ENCODE data around the gene MYRIP. TPM values are rescaled to one million over a fixed set of nuclear protein-coding genes. Genes with fewer than 3 reads are reported as not detected.
"Not testable (repeated sequence)": the region's sequence is repeated elsewhere in the genome, so short reads cannot be mapped to it uniquely, and the experiment has no call there.

MYRIP gene
- polyA plus RNA-seq, 1 experiment, result not detected

GRCh38 chr3:40265181-40265580 lies 455.8 kb downstream of the MYRIP start:
- ChIA-PET POLR2A (no interaction called here), CTCF (interaction anchor here (0.9 to 1.1 kb wide), 2 partner anchors 62 to 74 kb away, joined by 3 to 4 read pairs; no protein-coding TSS in a partner anchor)
- H3K27me3 ChIP-seq (ENCODE audit: control insufficient read depth, insufficient read depth, low read length), result no peaks in the 10 kb centered on the region
- DNase-seq (ENCODE audit: low read depth, low spot score), result no peak
- H3K9me3 ChIP-seq (ENCODE audit: control insufficient read depth, insufficient read depth, low read length), result no peaks in the 10 kb centered on the region
- no peak overlapping the region for H3K27ac ChIP-seq (ENCODE audit: low read depth, low read length)
- no peak for TF ChIP-seq CTCF (IDR thresholded peaks at IDR 0.05; ENCODE audit: low read depth, low read length)
- H3K4me3 ChIP-seq (ENCODE audit: low read depth, low read length), result no peak overlapping the region

GRCh38 chr3:40267937-40268724 lies 458.7 kb downstream of the MYRIP start:
- Histone ChIP-seq H3K4me3 (ENCODE audit: low read depth, low read length) (no peak overlapping the region), H3K27ac (ENCODE audit: low read depth, low read length) (no peak overlapping the region), H3K9me3 (ENCODE audit: control insufficient read depth, insufficient read depth, low read length) (no peaks in the 10 kb centered on the region), H3K27me3 (ENCODE audit: control insufficient read depth, insufficient read depth, low read length) (no peaks in the 10 kb centered on the region)
- ChIA-PET CTCF (no interaction called here), POLR2A (no interaction called here)
- DNase-seq (ENCODE audit: low read depth, low spot score), result no peak
- no peak for TF ChIP-seq CTCF (IDR thresholded peaks at IDR 0.05; ENCODE audit: low read depth, low read length)

GRCh38 chr3:40268802-40269524 lies 459.6 kb downstream of the MYRIP start:
- DNase-seq (ENCODE audit: low read depth, low spot score), result no peak
- Histone ChIP-seq H3K27me3 (ENCODE audit: control insufficient read depth, insufficient read depth, low read length) (no peaks in the 10 kb centered on the region), H3K4me3 (ENCODE audit: low read depth, low read length) (no peak overlapping the region), H3K27ac (ENCODE audit: low read depth, low read length) (no peak overlapping the region), H3K9me3 (ENCODE audit: control insufficient read depth, insufficient read depth, low read length) (no peaks in the 10 kb centered on the region)
- ChIA-PET CTCF (interaction anchor here (0.7 kb wide), 1 partner anchor 77 kb away, joined by 6 read pairs; no protein-coding TSS in a partner anchor), POLR2A (no interaction called here)
- TF ChIP-seq CTCF (IDR thresholded peaks at IDR 0.05; ENCODE audit: low read depth, low read length), result no peak

- Histone ChIP-seq H3K9me3 (ENCODE audit: control insufficient read depth, insufficient read depth, low read length) (no peaks in the 10 kb centered on the region), H3K27ac (ENCODE audit: low read depth, low read length) (no peak overlapping the region), H3K27me3 (ENCODE audit: control insufficient read depth, insufficient read depth, low read length) (no peaks in the 10 kb centered on the region), H3K4me3 (ENCODE audit: low read depth, low read length) (no peak overlapping the region)
- DNase-seq (ENCODE audit: low read depth, low spot score), result no peak
- ChIA-PET POLR2A (no interaction called here), CTCF (no interaction called here)
- no peak for TF ChIP-seq CTCF (IDR thresholded peaks at IDR 0.05; ENCODE audit: low read depth, low read length)
These were observed 469.4 kb downstream of the MYRIP start for GRCh38 chr3:40278791-40279190.

GRCh38 chr3:40281995-40282394 lies 472.6 kb downstream of the MYRIP start:
- Histone ChIP-seq H3K27ac (ENCODE audit: low read depth, low read length) (no peak overlapping the region), H3K9me3 (ENCODE audit: control insufficient read depth, insufficient read depth, low read length) (no peaks in the 10 kb centered on the region), H3K4me3 (ENCODE audit: low read depth, low read length) (no peak overlapping the region), H3K27me3 (ENCODE audit: control insufficient read depth, insufficient read depth, low read length) (no peaks in the 10 kb centered on the region)
- no peak for DNase-seq (ENCODE audit: low read depth, low spot score)
- ChIA-PET CTCF (interaction anchor here (1.0 to 1.6 kb wide), 2 partner anchors 27 to 36 kb away, joined by 3 read pairs; no protein-coding TSS in a partner anchor), POLR2A (no interaction called here)
- no peak for TF ChIP-seq CTCF (IDR thresholded peaks at IDR 0.05; ENCODE audit: low read depth, low read length)

- DNase-seq (ENCODE audit: low read depth, low spot score); H3K4me3 ChIP-seq (ENCODE audit: low read depth, low read length); H3K27me3 ChIP-seq (ENCODE audit: control insufficient read depth, insufficient read depth, low read length); POLR2A ChIA-PET; H3K27ac ChIP-seq (ENCODE audit: low read depth, low read length); H3K9me3 ChIP-seq (ENCODE audit: control insufficient read depth, insufficient read depth, low read length): not testable (repeated sequence)
- CTCF ChIA-PET, result interaction anchor here (1.6 kb wide), 1 partner anchor 26 kb away, joined by 3 read pairs; no protein-coding TSS in a partner anchor
These were observed 473.6 kb downstream of the MYRIP start for GRCh38 chr3:40283057-40283456.
